ENCODE results near the gene GRIN3B.

- TF ChIP-seq CTCF (IDR thresholded peaks at IDR 0.05) (no peak), POLR2A (IDR thresholded peaks at IDR 0.05) (no peak)
These were observed 45.0 kb downstream of the GRIN3B start for GRCh38 chr19:1045247-1045603.

All from uterus (tissue), 2 donors.